Stimulated activated CD4-positive, alpha-beta T cell treated with anti-CD3 and anti-CD28 coated beads, Interleukin-4, amount 100 ng/mL, for 24 hours (primary cell): Measurements from ENCODE around the gene F10.
"Not testable (repeated sequence)": the region's sequence is repeated elsewhere in the genome, so short reads cannot be mapped to it uniquely, and the experiment has no call there.

Source experiments
- DNase-seq: peaks from one replicate; pipeline ENCODE4 v3.0.0-alpha.2; 2020

Gene F10

GRCh38 chr13:113155982-113156655 is 33.5 kb downstream of the F10 start:
- no peak for DNase-seq

GRCh38 chr13:113157206-113157928 is 34.8 kb downstream of the F10 start:
- no peak for DNase-seq

GRCh38 chr13:113157929-113158747 is 35.5 kb downstream of the F10 start, which contains the start of gene PROZ:
Gene PROZ (plus strand): TSS chr13:113158648. CDS start chr13:113158661, 13 bp downstream.
- DNase-seq: no peak

- DNase-seq: no peak
Measured at GRCh38 chr13:113158946-113159345, 36.3 kb downstream of the F10 start.

- DNase-seq: no peak
Measured at GRCh38 chr13:113159701-113160100, 37.1 kb downstream of the F10 start.

GRCh38 chr13:113160983-113161382 is 38.4 kb downstream of the F10 start:
- no peak for DNase-seq

GRCh38 chr13:113161433-113161832 is 38.8 kb downstream of the F10 start:
- DNase-seq: no peak

- not testable (repeated sequence) for DNase-seq
Measured at GRCh38 chr13:113161975-113162374, 39.4 kb downstream of the F10 start.

- DNase-seq: no peak
Measured at GRCh38 chr13:113162783-113163685, 40.4 kb downstream of the F10 start.

- no peak for DNase-seq
Measured at GRCh38 chr13:113164492-113164891, 41.9 kb downstream of the F10 start.

- no peak for DNase-seq
Measured at GRCh38 chr13:113166266-113166665, 43.7 kb downstream of the F10 start.

- DNase-seq: no peak
Measured at GRCh38 chr13:113166681-113167080, 44.1 kb downstream of the F10 start.

- DNase-seq: no peak
Measured at GRCh38 chr13:113167155-113167554, 44.6 kb downstream of the F10 start.

- no peak for DNase-seq
Measured at GRCh38 chr13:113167575-113167974, 45.0 kb downstream of the F10 start.

GRCh38 chr13:113168211-113168610 is 45.6 kb downstream of the F10 start:
- no peak for DNase-seq

- no peak for DNase-seq
Measured at GRCh38 chr13:113169277-113170272, 47.0 kb downstream of the F10 start.

GRCh38 chr13:113170511-113170910 is 47.9 kb downstream of the F10 start:
- no peak for DNase-seq

GRCh38 chr13:113171250-113172125 is 48.9 kb downstream of the F10 start:
- no peak for DNase-seq

- DNase-seq: no peak
Measured at GRCh38 chr13:113172419-113172926, 49.9 kb downstream of the F10 start.

GRCh38 chr13:113176280-113176679 is 53.7 kb downstream of the F10 start:
- peak; percentile 46 for DNase-seq
